Measurements from ENCODE around the gene MAP1B. TPM values are rescaled to one million over a fixed set of nuclear protein-coding genes. Genes with fewer than 3 reads are reported as not detected.

Gene MAP1B
- total RNA-seq, 1 experiment from 2014 or later = 8.9 TPM

- TF ChIP-seq REST (IDR thresholded peaks at IDR 0.05; ENCODE audit: low read depth) (no peak), SRF (IDR thresholded peaks at IDR 0.05; ENCODE audit: low read depth) (no peak), MAX (IDR thresholded peaks at IDR 0.05) (no peak)
Measured at GRCh38 chr5:72177538-72177937, 70.3 kb downstream of the MAP1B start (continued).

GRCh38 chr5:72179028-72179815 is 71.9 kb downstream of the MAP1B start:
- peak; percentile 46; the same call in 1 of the 2 replicates for TF ChIP-seq FOSL1 (IDR thresholded peaks at IDR 0.05; ENCODE audit: low read depth)
- 0 out of 2 replicates have a peak, but pooled peaks have one; percentile 43 for TF ChIP-seq JUND (IDR thresholded peaks at IDR 0.05)
- TF ChIP-seq SP1 (IDR thresholded peaks at IDR 0.05; ENCODE audit: low read depth) = 0 out of 2 replicates have a peak, but pooled peaks have one; percentile 29
- TF ChIP-seq POLR2A (IDR thresholded peaks at IDR 0.05; ENCODE audit: borderline replicate concordance, extremely low read depth, insufficient read depth, insufficient read length) = no peak
- peak; percentile 28 for DNase-seq (ENCODE audit: low read depth, low spot score)
- no peaks in the 10 kb centered on the region for H3K9me3 ChIP-seq (ENCODE audit: control insufficient read depth in 1 of 2, insufficient read depth in 1 of 2, low read depth in 1 of 2, low read length in 2 of 2)
- H2AFZ ChIP-seq (ENCODE audit: low read depth, low read length, poor library complexity, severe bottlenecking) = peak overlapping the region; percentile 88
- H3K27me3 ChIP-seq (ENCODE audit: insufficient read depth, low read length) = peaks cover 15% of the 10 kb centered on the region; the same call in 1 of the 2 replicates
- peak; percentile 92 for ATAC-seq
- ChIA-PET CTCF (no interaction called here), RAD21 (ENCODE audit: low non-redundant PET in 1 of 2, low total read pairs in 2 of 2, uncharacterized antibody in 2 of 2, unreplicated experiment in 2 of 2) (no interaction called here), POLR2A (interaction anchor here (1.2 kb wide), 1 partner anchor 17 kb away, joined by 4 read pairs; no protein-coding TSS in a partner anchor)
- H3K4me1 ChIP-seq (ENCODE audit: control insufficient read depth in 1 of 2, insufficient read depth in 2 of 2, low read length in 2 of 2) = peaks cover 13 to 19% of the 10 kb centered on the region in 2 experiments
- H3K27ac ChIP-seq (ENCODE audit: low read depth, low read length) = peak overlapping the region; percentile 31
- H3K9ac ChIP-seq (ENCODE audit: low read length) = no peak overlapping the region; the same call in 1 of the 2 replicates
- H3K36me3 ChIP-seq (ENCODE audit: control insufficient read depth in 1 of 2, insufficient read depth in 2 of 2, low read length in 2 of 2) = no peaks in the 10 kb centered on the region
- no peaks in the 10 kb centered on the region for H4K20me1 ChIP-seq (ENCODE audit: insufficient read depth)
- no TSS peak for BruUV-seq (replicated peaks)
- no peaks in the 10 kb centered on the region for H3K79me2 ChIP-seq (ENCODE audit: insufficient read depth, low read length)
- H3K4me3 ChIP-seq (replicated peaks in 1 of 2; ENCODE audit: low read depth in 1 of 2, low read length in 2 of 2) = peak overlapping the region; percentile 32 to 57
- peak overlapping the region; percentile 94 for H3K4me2 ChIP-seq (ENCODE audit: low read length)
- intact Hi-C loops (cut with micrococcal nuclease) = no loop called here
- H3K9me2 ChIP-seq (ENCODE audit: insufficient read depth) = no peaks in the 10 kb centered on the region
